Ovary (tissue), 9 donors: Measurements from ENCODE around the gene MYRF. TPM values are rescaled to one million over a fixed set of nuclear protein-coding genes. Genes with fewer than 3 reads are reported as not detected.

Source experiments
- DNase-seq, 5 donors: peaks; one replicate each; pipeline ENCODE4 v3.0.0-alpha.2; 2019 to 2020
- H3K27ac ChIP-seq, 2 donors: fragments of 200-600 bp; one replicate each; pipeline versions ENCODE4 v1.5.1 to v1.8.0; 2019 to 2022
- H3K27me3 ChIP-seq: fragments of 200-600 bp; one replicate; pipeline ENCODE4 v1.8.0; 2022
- H3K36me3 ChIP-seq: fragments of 200-600 bp; sonication (generic); one replicate; pipeline ENCODE4 v1.5.1; 2019
- H3K4me1 ChIP-seq: one replicate; pipeline ENCODE4 v1.8.1; 2013; ENCODE audit warnings: mild to moderate bottlenecking, moderate library complexity; ENCODE audit not compliant: insufficient read depth
- H3K4me3 ChIP-seq: fragments of 200-600 bp; sonication (generic); one replicate; pipeline ENCODE4 v1.5.1; 2017
- H3K9me3 ChIP-seq, 2 donors: fragments of 200-600 bp in 1 of 2; sonication (generic) in 1 of 2; one replicate each; pipeline versions ENCODE4 v1.5.1 to v1.8.1; 2013 to 2019; ENCODE audit warnings: mild to moderate bottlenecking in 1 of 2, moderate library complexity in 1 of 2
- EP300 ChIP-seq: sonication (generic); formaldehyde crosslinking; IDR thresholded peaks from one replicate; pipeline ENCODE4 v1.6.1; 2017; ENCODE audit warnings: antibody characterized with exemption
- POLR2A ChIP-seq: fragments of 450-650 bp; IDR thresholded peaks from one replicate; pipeline ENCODE4 v1.6.1; 2017; ENCODE audit warnings: antibody characterized with exemption, mild to moderate bottlenecking, moderate library complexity
- WGBS, 3 donors: extraction: QIAGEN DNeasy Blood & Tissue Kit in 1 of 3; methylation state at CpG; one replicate each; pipeline versions ENCODE4 v1.1.5 to v1.1.7; 2013 to 2017; 5-methylcytosine and 5-hydroxymethylcytosine counted together
- intact Hi-C, 4 donors: fragments of 100-400 bp; cut with DNase I; formaldehyde crosslinking; loops; one replicate each; pipeline versions ENCODE4 v1.11.0 to v1.15.1; 2022 to 2023
- polyA plus RNA-seq, 2 donors: library from polyadenylated mRNA; stranded (reverse); fragments of 200-250 nt in 1 of 2; fragments of 350-450 nt in 1 of 2; fragmentation: Illumina TruSeq in 1 of 2; extraction: RNeasy Lipid Tissue Mini Kit (QIAGEN cat#74804) in 1 of 2; gene quantifications; one replicate each; pipeline ENCODE4 v1.2.3, GENCODE V29; 2013 to 2014
- total RNA-seq, 7 donors: library from RNA; depleted of rRNA in 2 of 7; stranded (reverse); fragments of >200 nt in 2 of 7; fragmentation: NEBNext Ultra II Directional in 3 of 7; extraction: Animal tissue kit (Norgen Biotek cat#: 25700) in 3 of 7; gene quantifications; one replicate each; pipeline versions ENCODE4 v1.1.0 to v1.2.4, GENCODE V29; 2016 to 2023
- TF ChIP-seq, protein P1 (sequence below), 3 donors: fragments of 450-650 bp in 2 of 3; fragments of 200-600 bp in 1 of 3; IDR thresholded peaks; one replicate each; pipeline versions ENCODE4 v1.5.1 to v1.8.0; 2016 to 2022; ENCODE audit warnings: antibody characterized with exemption in 3 of 3, mild to moderate bottlenecking in 1 of 3
- donor health status: DM: no; HTN: no; CAD: no; lungs with moderate emphysema.
- donor health status: DM: no; HTN: no; CAD: no.
- donor health status: Bipolar disorder and iron deficiency.
- donor health status: DM: yes; HTN: yes; CAD: no.
- donor health status: DM: no; HTN: no; CAD: no.
- donor health status: DM: yes; HTN: yes; CAD: no.

MYRF gene
- total and polyA plus RNA-seq, 9 donors = 6.6 to 109 (median 23.3) TPM

DNA sequence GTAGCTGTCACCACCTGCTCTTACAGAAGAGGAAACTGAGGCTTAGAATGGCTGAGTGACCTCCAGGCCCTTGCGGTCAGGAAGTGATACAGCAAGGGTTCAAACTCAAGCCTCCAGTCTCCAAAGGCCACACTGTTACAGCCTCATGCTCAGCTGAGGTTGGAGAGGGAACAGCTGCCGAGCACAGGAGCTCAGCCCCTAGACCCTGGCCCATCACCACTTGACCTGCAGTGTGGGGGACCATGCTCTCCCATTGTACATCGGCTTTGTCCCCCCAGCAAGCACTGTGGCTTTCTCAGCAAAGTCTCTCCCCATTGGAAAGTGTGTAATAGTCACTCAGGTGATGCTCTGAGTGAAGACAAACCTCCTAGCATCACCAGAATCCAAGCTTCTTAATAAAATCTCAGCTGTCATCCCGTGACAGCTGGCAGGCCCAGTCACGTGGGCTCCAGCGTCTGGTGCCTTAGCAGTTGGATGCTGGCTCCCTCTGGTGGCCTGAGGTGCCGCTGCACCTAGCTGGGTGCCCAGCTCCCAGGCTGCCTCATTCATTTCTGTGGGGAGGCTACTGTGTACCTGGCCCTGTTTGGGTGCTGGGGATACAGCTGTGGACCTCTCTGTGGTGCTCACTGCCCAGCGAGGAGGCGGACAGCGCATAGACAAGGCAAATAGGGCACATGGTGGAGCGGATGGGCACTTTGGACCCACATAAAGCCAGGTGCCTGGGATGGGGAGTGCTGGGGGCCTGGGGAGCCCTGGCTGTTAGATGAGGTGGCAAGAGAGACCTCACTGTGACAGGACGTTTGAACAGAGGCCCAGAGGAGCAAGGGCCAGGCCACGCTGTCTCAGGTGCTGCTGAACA, 19.1 kb upstream of the MYRF start:
- Histone ChIP-seq H3K27ac (no peak overlapping the region), H3K36me3 (no peaks in the 10 kb centered on the region), H3K4me1 (no peaks in the 10 kb centered on the region), H3K4me3 (no peak overlapping the region), H3K27me3 (no peaks in the 10 kb centered on the region), H3K9me3 (no peaks in the 10 kb centered on the region)
- WGBS, 3 donors = 27 to 39% (median 31%) methylated on average over 11 to 13 of the region's 13 CpGs
- TF ChIP-seq POLR2A (peak; percentile 8), EP300 (no peak)
- TF ChIP-seq, protein P1, sequence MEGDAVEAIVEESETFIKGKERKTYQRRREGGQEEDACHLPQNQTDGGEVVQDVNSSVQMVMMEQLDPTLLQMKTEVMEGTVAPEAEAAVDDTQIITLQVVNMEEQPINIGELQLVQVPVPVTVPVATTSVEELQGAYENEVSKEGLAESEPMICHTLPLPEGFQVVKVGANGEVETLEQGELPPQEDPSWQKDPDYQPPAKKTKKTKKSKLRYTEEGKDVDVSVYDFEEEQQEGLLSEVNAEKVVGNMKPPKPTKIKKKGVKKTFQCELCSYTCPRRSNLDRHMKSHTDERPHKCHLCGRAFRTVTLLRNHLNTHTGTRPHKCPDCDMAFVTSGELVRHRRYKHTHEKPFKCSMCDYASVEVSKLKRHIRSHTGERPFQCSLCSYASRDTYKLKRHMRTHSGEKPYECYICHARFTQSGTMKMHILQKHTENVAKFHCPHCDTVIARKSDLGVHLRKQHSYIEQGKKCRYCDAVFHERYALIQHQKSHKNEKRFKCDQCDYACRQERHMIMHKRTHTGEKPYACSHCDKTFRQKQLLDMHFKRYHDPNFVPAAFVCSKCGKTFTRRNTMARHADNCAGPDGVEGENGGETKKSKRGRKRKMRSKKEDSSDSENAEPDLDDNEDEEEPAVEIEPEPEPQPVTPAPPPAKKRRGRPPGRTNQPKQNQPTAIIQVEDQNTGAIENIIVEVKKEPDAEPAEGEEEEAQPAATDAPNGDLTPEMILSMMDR (IDR thresholded peaks at IDR 0.05) = peak; percentile 95 to 98 (median 97)
- intact Hi-C loops = loop anchor here in 3 of 4 donors (5.0 to 10.0 kb wide), 3 partner anchors 51 to 259 kb away; partner anchors contain the start of gene DAGLA (in 2 of the 3)
- peak; percentile 81 to 91 (median 88) for DNase-seq

DNA sequence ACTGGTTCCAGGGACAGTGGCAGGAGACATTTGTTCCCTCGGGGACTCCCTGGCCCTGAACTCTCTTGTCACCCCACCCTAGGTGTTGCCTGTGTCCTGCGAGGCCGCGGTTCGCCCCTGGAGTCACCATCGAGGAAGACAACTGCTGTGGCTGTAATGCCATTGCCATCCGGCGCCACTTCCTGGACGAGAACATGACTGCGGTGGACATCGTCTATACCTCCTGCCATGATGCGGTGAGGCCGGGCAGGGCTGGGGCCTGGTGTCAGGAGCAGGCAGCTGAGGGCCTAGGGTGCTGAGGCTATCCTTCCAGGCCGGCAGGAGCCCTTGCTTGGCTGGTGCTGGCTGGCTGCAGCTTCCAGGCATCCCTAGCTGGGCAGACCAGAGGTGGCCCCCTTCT, 17.7 kb upstream of the MYRF start:
- Histone ChIP-seq H3K4me3 (no peak overlapping the region), H3K36me3 (no peaks in the 10 kb centered on the region), H3K9me3 (no peaks in the 10 kb centered on the region), H3K27ac (no peak overlapping the region), H3K27me3 (no peaks in the 10 kb centered on the region), H3K4me1 (no peaks in the 10 kb centered on the region)
- TF ChIP-seq EP300 = no peak
- TF ChIP-seq, protein P1 (IDR thresholded peaks at IDR 0.05) = no peak
- TF ChIP-seq POLR2A = no peak
- intact Hi-C loops = loop anchor here (2.0 to 10.0 kb wide), 4 partner anchors 52 to 260 kb away; partner anchors contain the start of gene DAGLA (in 3 of the 4)
- 88 to 93% (median 88%) methylated on average over 14 of the region's 14 CpGs for WGBS, 3 donors
- no peak for DNase-seq

GRCh38 chr11:61735391-61735790, 17.0 kb upstream of the MYRF start:
- Histone ChIP-seq H3K36me3 (no peaks in the 10 kb centered on the region), H3K27me3 (no peaks in the 10 kb centered on the region), H3K9me3 (no peaks in the 10 kb centered on the region), H3K4me1 (no peaks in the 10 kb centered on the region), H3K4me3 (no peak overlapping the region), H3K27ac (no peak overlapping the region)
- TF ChIP-seq EP300 = no peak
- no peak for TF ChIP-seq POLR2A
- TF ChIP-seq, protein P1 (IDR thresholded peaks at IDR 0.05) = no peak
- DNase-seq = no peak
- intact Hi-C loops = loop anchor here in 3 of 4 donors (2.0 to 10.0 kb wide), 2 partner anchors 55 to 261 kb away; partner anchors contain the start of gene DAGLA (in 1 of the 3)
- WGBS, 3 donors = 91 to 97% (median 92%) methylated on average over 15 to 17 of the region's 17 CpGs

- no peaks in the 10 kb centered on the region for H3K27me3 ChIP-seq
- no peak for DNase-seq
- WGBS, 3 donors = 80 to 87% (median 83%) methylated on average over 5 of the region's 5 CpGs
- no peak overlapping the region for H3K4me3 ChIP-seq
- H3K4me1 ChIP-seq = no peaks in the 10 kb centered on the region
- no peaks in the 10 kb centered on the region for H3K9me3 ChIP-seq
- no peaks in the 10 kb centered on the region for H3K36me3 ChIP-seq
- TF ChIP-seq EP300 = no peak
- TF ChIP-seq POLR2A = no peak
- TF ChIP-seq, protein P1 (IDR thresholded peaks at IDR 0.05) = no peak
- no peak overlapping the region for H3K27ac ChIP-seq
- intact Hi-C loops = loop anchor here in 2 of 4 donors (10.0 kb wide), 1 partner anchor 262 kb away; no protein-coding TSS in a partner anchor
Measured at GRCh38 chr11:61736310-61736709, 16.1 kb upstream of the MYRF start.
